Mucosa of gallbladder (tissue), 1 donor: Measurements from ENCODE around the gene TRAPPC6A. TPM values are rescaled to one million over a fixed set of nuclear protein-coding genes. Genes with fewer than 3 reads are reported as not detected.

Experiments
- DNase-seq: peaks from one replicate; pipeline ENCODE4 v3.0.0-alpha.2; 2020; ENCODE audit warnings: low spot score
- total RNA-seq: library from RNA; stranded (reverse); gene quantifications from one replicate; pipeline ENCODE4 v1.2.1, GENCODE V29; 2021
- donor health status: DM: no; HTN: no; CAD: no.

The TRAPPC6A gene
- total RNA-seq, 1 donor from 2014 or later, result 26.8 TPM

GRCh38 chr19:45149129-45149528 lies 28.9 kb downstream of the TRAPPC6A start:
- no peak for DNase-seq

GRCh38 chr19:45147835-45148676 lies 30.0 kb downstream of the TRAPPC6A start:
- no peak for DNase-seq

- no peak for DNase-seq
Observed at GRCh38 chr19:45146741-45147205, 31.3 kb downstream of the TRAPPC6A start.

GRCh38 chr19:45146251-45146650 lies 31.8 kb downstream of the TRAPPC6A start:
- DNase-seq, result no peak

GRCh38 chr19:45145270-45146189 lies 32.5 kb downstream of the TRAPPC6A start:
- no peak for DNase-seq

DNA sequence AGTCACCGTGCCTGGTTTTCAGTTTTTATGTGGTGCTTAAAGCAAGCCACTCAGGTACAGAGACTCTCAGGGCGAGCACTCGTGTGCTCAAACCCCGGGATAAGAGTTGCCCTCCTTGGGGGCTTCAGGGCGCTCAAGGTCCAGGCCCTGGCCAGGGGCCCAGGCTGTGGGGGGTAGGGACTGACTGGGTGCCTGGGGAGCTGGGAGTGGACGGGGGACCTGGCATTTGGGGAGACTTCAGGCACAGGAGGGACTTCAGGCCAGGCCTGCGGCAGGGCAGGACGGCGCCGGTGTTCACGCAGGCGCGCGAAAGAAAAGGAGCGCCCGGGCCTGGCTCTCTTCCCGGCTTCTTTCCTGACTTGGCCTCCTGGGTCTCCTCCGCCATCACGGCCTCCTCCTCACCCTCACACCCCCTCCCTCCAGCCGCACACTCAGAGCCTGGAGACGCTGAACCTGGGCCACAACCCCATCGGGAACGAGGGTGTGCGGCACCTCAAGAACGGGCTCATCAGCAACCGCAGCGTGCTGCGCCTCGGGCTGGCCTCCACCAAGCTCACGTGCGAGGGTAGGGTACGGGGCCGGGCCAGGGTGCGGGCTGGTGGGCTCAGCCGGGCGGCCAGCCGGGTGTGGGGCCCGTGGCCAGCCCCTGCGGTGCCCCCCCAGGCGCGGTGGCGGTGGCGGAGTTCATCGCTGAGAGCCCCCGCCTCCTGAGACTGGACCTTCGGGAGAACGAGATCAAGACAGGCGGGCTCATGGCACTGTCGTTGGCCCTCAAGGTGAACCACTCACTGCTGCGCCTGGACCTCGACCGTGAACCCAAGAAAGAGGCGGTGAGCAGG lies 33.4 kb downstream of the TRAPPC6A start:
- no peak for DNase-seq

DNA sequence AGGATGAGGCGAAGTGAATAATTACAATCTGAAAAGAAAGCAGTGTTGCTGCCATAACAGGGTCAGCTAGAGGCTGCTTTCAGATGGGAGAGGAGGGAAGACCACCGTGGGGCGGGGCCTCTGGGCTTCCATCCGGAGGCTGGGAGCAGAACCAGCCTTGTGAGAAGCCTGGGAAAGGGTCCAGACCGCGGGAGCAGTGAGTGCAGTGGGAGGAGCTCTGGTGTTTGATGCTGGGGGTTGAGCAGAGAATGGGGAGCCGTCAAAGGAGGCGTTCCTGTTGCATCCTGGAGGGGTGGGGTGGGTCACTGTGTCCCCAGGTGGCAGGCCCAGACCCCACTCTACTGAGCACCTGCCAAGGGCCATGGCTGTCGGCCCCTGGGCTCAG lies 35.3 kb downstream of the TRAPPC6A start:
- no peak for DNase-seq

- no peak for DNase-seq
Observed at GRCh38 chr19:45142016-45142725, 35.9 kb downstream of the TRAPPC6A start.

DNA sequence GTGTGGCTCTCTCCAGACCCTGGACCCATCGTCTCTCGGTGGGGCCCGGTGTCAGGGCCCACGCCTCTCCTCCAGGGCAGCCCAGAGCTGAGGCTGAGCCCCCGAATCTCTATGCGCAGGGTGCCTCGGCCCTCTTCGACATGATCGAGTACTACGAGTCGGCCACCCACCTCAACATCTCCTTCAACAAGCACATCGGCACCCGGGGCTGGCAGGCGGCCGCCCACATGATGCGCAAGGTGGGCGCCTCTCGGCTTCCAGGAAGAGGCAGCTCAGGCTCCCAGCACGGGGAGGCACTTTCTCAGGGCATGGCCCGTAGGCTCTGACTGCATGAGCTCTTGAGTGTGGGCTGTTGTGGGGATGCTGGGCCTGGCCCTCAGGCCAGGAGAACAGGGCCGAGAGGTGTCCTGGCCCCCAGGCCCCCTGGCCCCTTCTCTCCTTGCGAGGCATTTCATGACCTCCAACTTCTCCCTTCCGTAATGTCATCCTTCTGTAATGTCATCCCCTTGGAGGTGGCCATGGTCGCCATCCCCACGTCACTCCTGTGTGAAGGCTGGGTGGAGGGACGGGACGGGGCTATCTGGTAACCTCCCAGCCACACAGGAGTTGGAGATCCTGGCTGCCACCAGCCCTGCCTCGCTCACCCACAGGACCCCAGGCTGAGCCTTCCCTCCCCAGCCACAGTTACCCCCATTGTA lies 36.7 kb downstream of the TRAPPC6A start:
- DNase-seq, result no peak

DNA sequence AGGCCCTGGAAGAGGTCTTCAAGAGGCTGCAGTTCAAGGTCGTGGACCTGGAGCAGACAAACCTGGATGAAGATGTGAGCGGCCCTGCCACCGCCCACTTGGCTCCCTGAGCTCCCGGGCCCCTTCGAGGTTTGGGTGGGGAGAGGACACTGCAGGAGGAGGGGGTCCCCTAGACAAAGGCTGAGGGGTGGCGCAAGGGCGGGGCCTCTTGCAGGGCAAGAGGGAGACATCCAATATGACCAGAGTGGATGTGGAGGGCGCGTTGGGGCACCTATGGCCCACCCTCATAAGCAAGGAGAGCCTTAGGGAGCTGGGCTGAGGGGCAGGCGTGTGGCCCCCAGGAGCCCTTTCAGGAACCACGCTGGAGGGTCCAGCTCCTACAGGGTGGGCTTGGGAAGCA lies 37.5 kb downstream of the TRAPPC6A start:
- no peak for DNase-seq

GRCh38 chr19:45140144-45140503 lies 37.9 kb downstream of the TRAPPC6A start:
- no peak for DNase-seq

- DNase-seq, result no peak
Observed at GRCh38 chr19:45139286-45140143, 38.5 kb downstream of the TRAPPC6A start.

GRCh38 chr19:45138303-45138751 lies 39.7 kb downstream of the TRAPPC6A start:
- no peak for DNase-seq

- DNase-seq, result no peak
Observed at GRCh38 chr19:45137179-45137761, 40.8 kb downstream of the TRAPPC6A start.

DNA sequence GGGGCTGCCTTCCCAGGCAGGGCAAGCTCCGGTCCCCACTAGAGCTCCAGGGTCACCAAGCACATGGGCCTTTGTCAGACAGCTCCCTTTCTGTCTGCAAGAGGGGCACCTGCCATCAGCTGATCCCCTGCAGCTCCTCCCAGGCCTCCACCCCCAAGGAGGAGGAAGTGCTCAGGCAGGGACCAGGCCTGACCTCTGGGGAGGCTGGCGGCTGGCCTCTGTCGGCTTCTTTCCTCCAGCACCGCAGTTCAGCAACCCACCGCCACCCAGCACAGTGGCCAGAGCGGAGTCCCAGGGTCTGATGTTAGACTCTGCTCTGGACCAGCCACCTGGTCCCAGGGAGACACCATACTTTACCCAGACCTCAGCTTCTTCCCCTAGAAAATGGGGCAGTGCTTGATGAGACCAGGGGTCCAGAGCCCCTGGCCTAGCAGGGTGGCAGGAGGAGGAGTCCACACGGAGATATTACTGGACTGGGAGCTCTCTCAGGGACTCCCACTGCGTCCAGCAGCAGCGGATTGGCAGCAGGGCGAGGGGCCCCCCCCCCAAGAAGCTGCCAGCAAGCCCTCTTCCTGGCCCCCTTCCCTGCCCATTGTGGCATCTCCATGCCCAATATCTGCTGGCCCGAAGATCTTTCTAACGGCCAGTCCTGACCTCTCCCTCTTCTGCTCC lies 41.4 kb downstream of the TRAPPC6A start:
- DNase-seq, result no peak

GRCh38 chr19:45135176-45135885 lies 42.7 kb downstream of the TRAPPC6A start:
- DNase-seq, result no peak

DNA sequence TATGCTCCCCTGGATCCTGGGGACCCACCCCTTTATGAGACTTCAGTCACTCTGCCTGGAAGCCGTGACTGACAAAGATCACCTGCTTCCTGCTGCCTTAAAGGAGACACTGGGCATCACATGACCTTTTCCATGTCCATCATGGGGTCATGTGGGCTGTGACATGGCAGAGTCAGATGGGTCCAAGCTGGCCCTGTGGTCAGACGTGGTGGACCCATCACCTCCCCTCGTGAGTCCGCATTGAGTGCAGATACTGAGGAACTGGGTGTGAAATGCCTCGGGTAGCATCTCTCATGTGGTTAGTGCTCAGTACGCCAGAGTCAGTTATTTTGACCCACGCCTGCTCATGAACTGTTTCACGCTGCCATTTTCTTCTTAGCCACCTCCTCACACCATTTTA lies 44.4 kb downstream of the TRAPPC6A start:
- no peak for DNase-seq
